Measurements from ENCODE around the gene ALAS1.

The ALAS1 gene

GRCh38 chr3:52198643-52199608 lies 966 bp downstream of the ALAS1 start:
- DNase-seq (ENCODE audit: low read depth in 2 of 2), result no peak

DNA sequence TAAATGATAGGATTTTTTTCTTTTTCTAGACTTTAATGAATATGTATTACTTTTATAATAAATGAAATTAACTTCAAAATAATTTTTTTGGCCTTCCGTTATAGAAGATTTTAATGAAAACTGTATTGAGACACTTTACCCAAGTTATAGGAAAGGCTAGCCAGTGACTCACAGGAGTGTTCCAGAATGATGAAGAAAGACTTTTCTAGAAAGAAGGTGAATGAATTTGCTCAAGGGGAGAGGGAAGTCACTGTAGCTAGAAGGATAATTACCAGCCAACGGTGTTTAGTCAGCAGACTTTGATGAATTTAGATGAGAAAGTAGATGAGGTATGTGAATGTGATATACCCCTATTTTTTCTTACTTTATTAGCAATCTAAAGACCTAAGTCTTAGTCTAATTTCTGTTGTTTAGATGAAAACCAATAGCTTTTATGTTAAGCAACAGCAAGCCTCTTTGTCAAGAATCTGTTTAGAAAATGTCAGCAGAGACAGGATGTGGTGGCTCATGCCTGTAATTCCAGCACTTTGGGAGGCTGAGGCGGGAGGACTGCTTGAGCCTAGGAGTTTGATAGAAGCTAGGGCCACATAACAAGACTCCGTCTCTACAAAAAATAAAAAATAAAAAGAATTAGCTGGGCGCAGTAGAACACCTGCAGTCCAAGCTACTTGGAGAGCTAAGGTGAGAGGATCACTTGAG lies 3.2 kb downstream of the ALAS1 start:
- DNase-seq (ENCODE audit: low read depth in 2 of 2), result no peak

- DNase-seq (ENCODE audit: low read depth in 2 of 2), result no peak
Measured at GRCh38 chr3:52202384-52203077, 4.6 kb downstream of the ALAS1 start.

GRCh38 chr3:52203701-52204100 lies 5.7 kb downstream of the ALAS1 start:
- no peak for DNase-seq (ENCODE audit: low read depth in 2 of 2)

GRCh38 chr3:52204337-52205073 lies 6.5 kb downstream of the ALAS1 start:
- no peak for DNase-seq (ENCODE audit: low read depth in 2 of 2)

- no peak for DNase-seq (ENCODE audit: low read depth in 2 of 2)
Measured at GRCh38 chr3:52205727-52206372, 7.9 kb downstream of the ALAS1 start.

DNA sequence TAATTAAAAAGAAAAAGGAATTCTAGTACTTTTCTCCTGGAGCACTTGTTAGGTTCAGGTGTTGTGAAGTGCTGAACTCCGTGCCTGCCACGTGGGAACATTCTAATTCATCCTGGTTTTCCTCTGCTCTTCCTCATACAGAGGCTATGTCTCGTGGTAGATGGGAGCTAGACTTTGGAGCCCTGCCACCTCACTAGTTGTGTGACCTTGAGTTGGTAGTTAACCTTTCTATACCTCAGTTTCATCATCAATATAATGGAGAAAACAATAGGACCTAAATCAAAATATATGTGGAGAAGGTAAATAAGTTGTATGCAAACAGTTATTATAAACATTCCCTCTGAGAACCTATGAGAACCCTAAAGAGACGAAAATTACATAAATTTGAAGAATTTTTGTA lies 10.6 kb downstream of the ALAS1 start:
- DNase-seq (ENCODE audit: low read depth in 2 of 2), result no peak

- DNase-seq (ENCODE audit: low read depth in 2 of 2), result no peak
Measured at GRCh38 chr3:52210037-52210436, 12.1 kb downstream of the ALAS1 start.

DNA sequence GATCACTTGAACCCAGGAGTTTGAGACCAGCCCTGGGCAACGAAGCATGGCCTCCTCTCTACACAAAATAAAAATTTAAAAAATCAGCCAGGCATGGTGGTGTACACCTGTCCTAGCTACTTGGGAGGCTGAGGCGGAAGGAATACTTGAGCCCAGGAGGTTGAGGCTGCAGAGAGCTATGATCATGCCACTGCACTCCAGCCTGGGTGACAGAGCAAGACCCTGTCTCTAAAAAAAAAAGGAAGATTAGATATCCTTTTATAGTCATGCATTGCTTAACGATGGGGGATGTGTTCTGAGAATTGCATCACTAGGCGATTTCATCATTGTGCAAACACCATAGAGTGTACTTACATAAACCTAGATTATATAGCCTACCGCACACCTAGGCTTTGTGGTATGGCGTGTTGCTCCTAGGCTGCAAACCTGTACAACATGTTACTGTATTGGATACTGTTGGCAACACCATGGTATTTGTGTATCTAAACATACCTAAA lies 12.6 kb downstream of the ALAS1 start:
- DNase-seq (ENCODE audit: low read depth in 2 of 2), result no peak

- DNase-seq (ENCODE audit: low read depth in 2 of 2), result no peak
Measured at GRCh38 chr3:52211268-52211891, 13.4 kb downstream of the ALAS1 start.

GRCh38 chr3:52213005-52213404 lies 15.0 kb downstream of the ALAS1 start:
- no peak for DNase-seq (ENCODE audit: low read depth in 2 of 2)

DNA sequence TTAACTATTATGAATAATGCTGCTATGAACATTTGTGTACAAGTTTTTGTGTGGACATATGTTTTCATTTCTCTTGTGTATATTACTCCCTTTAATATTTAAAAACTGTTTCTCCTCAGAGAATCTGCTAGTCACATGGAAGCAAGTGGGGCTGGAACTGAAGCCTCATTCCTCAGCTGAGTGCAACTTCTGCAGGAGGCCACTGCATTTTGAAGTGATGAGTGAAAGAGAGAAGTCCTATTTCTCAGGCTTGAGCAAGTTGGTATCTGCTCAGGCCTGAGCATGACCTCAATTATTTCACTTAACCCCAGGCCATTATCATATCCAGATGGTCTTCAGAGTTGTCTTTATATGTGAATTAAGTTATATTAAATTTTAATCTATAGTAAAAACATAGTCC lies 15.9 kb downstream of the ALAS1 start:
- DNase-seq (ENCODE audit: low read depth in 2 of 2), result no peak

DNA sequence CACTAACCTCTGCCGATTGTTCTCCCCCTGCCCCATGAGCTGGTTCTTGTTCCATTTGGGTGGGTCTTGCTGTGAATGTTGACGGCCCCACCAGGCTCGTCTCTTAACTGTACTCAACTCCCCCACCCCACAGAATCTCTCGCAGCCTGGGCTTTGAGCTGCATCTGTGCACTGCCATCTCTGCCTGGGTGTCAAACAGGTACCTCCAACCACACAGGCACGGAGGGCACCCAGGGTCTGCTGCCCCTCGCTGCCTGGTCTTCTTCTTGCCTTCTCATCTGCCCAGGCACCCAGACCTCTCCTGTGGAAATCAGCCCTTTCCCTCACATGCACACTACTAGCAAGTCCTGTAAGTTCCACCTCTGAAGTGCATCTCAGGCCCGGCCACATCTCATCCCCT lies 17.4 kb downstream of the ALAS1 start:
- DNase-seq (ENCODE audit: low read depth in 2 of 2), result no peak

DNA sequence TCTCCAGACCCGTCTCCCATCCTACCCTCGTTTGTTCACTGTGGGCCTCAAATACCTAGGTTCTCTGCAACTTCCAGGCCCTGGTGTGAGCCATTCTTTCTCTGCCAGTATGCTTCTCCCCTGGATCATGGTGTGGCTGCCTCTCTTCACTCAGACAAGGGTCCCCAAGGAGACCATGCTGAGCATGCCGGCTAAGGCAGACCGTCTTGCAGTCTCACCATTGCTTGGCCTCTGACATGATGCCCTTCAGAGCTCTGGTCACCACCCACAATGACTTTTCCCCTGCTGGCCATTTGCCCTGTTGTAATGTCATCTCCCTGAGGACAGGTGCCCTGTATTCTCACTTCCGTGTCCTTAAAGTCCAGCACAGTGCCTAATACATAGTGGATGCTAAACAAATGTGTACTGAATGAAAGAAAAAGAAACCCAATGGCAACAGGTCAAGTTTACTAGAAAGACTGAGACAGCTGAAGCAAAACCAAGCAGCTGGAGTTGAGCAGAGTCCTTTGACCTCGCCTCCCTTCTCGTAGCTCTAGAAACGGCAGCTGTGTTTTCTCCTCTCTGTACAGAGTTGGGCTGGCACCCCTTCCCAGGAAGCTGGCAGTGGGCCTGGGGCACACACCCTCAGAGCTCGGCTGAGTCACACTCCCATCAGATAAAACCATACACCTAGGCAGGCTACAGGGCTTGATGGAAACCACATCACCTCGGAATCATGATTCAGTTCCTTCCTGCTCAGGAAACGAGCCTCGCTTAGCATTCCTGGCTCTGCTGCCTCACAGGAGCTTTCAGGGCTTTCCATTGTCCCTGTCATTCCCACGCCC lies 18.8 kb downstream of the ALAS1 start:
- peak in 1 of 2 donors; percentile 53 for DNase-seq (ENCODE audit: low read depth in 2 of 2)

DNA sequence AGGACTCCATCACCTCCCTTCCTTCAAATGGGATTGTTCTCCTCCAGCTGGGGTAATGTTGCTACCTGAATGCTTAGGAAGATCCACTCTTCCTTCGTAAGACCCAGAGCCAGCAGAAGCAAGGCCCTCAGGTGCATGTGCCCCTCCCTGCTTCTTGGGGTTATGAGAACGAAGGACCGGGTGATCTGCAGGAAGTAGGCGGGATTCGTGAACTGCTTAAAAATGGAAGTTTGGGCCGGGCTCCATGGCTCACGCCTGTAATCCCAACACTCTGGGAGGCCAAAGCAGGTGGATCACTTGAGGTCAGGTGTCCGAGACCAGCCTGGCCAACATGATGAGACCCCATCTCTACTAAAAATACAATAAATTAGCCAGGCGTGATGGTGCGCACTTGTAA lies 19.4 kb downstream of the ALAS1 start:
- no peak for DNase-seq (ENCODE audit: low read depth in 2 of 2)

- no peak for DNase-seq (ENCODE audit: low read depth in 2 of 2)
Measured at GRCh38 chr3:52218026-52218425, 20.1 kb downstream of the ALAS1 start.

GRCh38 chr3:52218454-52218853 lies 20.5 kb downstream of the ALAS1 start:
- DNase-seq (ENCODE audit: low read depth in 2 of 2), result no peak

GRCh38 chr3:52218937-52219650 lies 21.1 kb downstream of the ALAS1 start:
- no peak for DNase-seq (ENCODE audit: low read depth in 2 of 2)

Data from stimulated activated CD4-positive, alpha-beta T cell treated with anti-CD3 and anti-CD28 coated beads, Interleukin-1b, Interleukin-23, amount 100 ng/mL, for 4 hours (primary cell).